Neural crest cell (in vitro differentiated cells): ENCODE results near the gene ODC1. TPM values are rescaled to one million over a fixed set of nuclear protein-coding genes. Genes with fewer than 3 reads are reported as not detected.

Experiments used
- DNase-seq: peaks from one replicate; pipeline ENCODE4 v3.0.0; 2021; ENCODE audit warnings: low read depth, mixed read lengths, low spot score
- H3K27ac Mint-ChIP-seq: one replicate; pipeline ENCODE4 v1.8.0; 2021; ENCODE audit warnings: mild to moderate bottlenecking, mixed read lengths; ENCODE audit not compliant: unreplicated experiment
- H3K27me3 Mint-ChIP-seq: 2 replicates; pipeline ENCODE4 v1.8.0; 2021; ENCODE audit warnings: low read depth, mild to moderate bottlenecking, mixed read lengths
- H3K36me3 Mint-ChIP-seq: 2 replicates; pipeline ENCODE4 v1.8.0; 2021; ENCODE audit warnings: low read depth, mild to moderate bottlenecking, mixed read lengths
- H3K4me1 Mint-ChIP-seq: 2 replicates; pipeline ENCODE4 v1.8.0; 2021; ENCODE audit warnings: mixed read lengths
- H3K4me3 Mint-ChIP-seq: one replicate; pipeline ENCODE4 v1.8.0; 2021; ENCODE audit warnings: mild to moderate bottlenecking, mixed read lengths
- H3K9me3 Mint-ChIP-seq: 2 replicates; pipeline ENCODE4 v1.8.0; 2021; ENCODE audit warnings: mixed read lengths
- total RNA-seq: library from RNA; stranded (reverse); gene quantifications from 2 replicates; pipeline ENCODE4 v1.2.1, GENCODE V29; 2021
- TF ChIP-seq, protein P1 (sequence below): fragments of 200-600 bp; sonication (generic); conservative IDR thresholded peaks from 2 replicates; pipeline ENCODE4 v1.5.0; 2021; ENCODE audit warnings: antibody characterized with exemption, mild to moderate bottlenecking

ODC1 gene
- total RNA-seq, 1 donor from 2014 or later, result 290 TPM

DNA sequence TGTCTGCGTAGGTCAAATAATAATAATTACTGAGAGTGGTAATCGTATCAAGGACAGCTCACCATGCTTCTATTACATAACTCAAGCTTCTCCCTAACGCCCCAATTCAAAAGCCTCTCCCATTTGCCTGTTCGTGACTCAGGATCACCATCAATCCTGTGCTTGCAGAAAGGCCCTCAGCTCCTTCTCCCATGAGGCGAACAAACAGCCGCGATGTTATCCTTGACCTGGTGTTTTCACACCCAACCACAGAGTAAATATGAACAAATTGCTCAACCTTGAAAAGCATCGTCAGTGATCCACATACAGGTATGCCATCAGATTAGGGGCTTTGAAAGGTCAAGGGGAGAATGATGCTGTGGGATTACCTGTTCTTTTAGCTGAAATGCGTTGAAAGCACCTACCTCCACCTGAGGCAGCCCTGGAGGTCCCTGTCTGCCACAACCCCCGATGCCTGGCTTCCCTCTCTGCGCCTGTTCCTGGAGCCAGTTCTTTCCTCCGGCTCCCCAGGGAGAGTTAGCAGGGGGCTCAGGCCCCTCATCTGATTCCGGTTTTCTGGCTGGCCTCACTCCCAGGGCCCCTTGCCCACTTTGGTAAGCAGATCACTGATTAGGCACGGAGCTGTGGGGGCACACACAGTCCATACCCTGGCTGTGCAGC is 39.1 kb upstream of the ODC1 start:
- no peaks in the 10 kb centered on the region for H3K4me1 Mint-ChIP-seq
- peaks cover 2% of the 10 kb centered on the region for H3K36me3 Mint-ChIP-seq
- H3K27me3 Mint-ChIP-seq, result peaks cover 7% of the 10 kb centered on the region
- H3K27ac Mint-ChIP-seq, result no peak overlapping the region
- DNase-seq, result no peak
- H3K4me3 Mint-ChIP-seq, result no peak overlapping the region
- TF ChIP-seq, protein P1, sequence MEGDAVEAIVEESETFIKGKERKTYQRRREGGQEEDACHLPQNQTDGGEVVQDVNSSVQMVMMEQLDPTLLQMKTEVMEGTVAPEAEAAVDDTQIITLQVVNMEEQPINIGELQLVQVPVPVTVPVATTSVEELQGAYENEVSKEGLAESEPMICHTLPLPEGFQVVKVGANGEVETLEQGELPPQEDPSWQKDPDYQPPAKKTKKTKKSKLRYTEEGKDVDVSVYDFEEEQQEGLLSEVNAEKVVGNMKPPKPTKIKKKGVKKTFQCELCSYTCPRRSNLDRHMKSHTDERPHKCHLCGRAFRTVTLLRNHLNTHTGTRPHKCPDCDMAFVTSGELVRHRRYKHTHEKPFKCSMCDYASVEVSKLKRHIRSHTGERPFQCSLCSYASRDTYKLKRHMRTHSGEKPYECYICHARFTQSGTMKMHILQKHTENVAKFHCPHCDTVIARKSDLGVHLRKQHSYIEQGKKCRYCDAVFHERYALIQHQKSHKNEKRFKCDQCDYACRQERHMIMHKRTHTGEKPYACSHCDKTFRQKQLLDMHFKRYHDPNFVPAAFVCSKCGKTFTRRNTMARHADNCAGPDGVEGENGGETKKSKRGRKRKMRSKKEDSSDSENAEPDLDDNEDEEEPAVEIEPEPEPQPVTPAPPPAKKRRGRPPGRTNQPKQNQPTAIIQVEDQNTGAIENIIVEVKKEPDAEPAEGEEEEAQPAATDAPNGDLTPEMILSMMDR, result no peak
- peaks cover 8% of the 10 kb centered on the region for H3K9me3 Mint-ChIP-seq

DNA sequence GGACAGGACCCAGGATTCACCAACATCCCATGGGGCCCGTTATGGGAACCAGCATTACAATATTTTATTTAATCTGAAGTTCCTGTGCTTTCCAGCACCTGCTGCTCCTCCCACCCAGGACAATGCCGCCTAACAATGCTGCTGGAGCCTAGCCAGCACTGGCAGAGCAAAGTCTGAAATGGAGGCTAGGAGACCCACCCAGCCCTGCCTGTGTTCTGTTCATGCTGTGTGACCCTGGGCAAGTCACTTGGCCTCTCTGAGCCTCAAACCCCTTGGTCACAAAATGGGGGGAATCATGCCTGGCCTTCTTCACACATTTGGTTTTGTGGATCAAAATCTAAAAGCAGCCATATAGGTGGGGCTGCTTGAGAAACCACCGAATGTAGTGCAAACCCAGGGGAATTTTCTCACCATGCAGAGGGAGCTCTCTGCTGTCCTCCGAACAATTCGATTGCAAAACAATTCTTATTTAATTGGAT is 38.5 kb upstream of the ODC1 start:
- DNase-seq, result no peak
- TF ChIP-seq, protein P1, result no peak
- peaks cover 8% of the 10 kb centered on the region for H3K9me3 Mint-ChIP-seq

DNA sequence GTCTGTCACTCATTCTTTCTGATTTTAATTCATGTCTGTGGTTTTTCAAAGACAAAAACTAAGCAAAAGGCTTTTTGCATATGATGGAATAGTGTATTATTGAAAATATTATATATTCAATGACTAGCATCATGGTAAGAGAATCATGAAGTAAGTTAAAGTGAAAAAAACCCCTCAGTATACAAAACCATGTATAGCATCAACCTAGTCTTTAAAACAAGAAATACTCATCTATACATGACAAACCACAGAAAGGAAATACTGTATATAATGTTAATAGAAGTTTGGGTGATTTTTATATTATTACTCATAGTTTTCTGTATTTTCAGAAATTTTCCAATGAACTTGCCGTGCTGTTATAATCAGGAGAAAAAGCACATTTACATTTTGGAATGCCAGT is 38.0 kb upstream of the ODC1 start:
- H3K4me3 Mint-ChIP-seq, result no peak overlapping the region
- no peaks in the 10 kb centered on the region for H3K4me1 Mint-ChIP-seq
- H3K36me3 Mint-ChIP-seq, result no peaks in the 10 kb centered on the region
- no peak overlapping the region for H3K27ac Mint-ChIP-seq
- TF ChIP-seq, protein P1, result no peak
- H3K27me3 Mint-ChIP-seq, result peaks cover 13% of the 10 kb centered on the region
- no peak for DNase-seq
- peaks cover 3% of the 10 kb centered on the region for H3K9me3 Mint-ChIP-seq

More for the DNA sequence above, 38.5 kb upstream of the ODC1 start:
- Mint-ChIP-seq H3K4me3 (no peak overlapping the region), H3K4me1 (no peaks in the 10 kb centered on the region), H3K27me3 (peaks cover 9% of the 10 kb centered on the region), H3K27ac (no peak overlapping the region), H3K36me3 (peaks cover 2% of the 10 kb centered on the region)

DNA sequence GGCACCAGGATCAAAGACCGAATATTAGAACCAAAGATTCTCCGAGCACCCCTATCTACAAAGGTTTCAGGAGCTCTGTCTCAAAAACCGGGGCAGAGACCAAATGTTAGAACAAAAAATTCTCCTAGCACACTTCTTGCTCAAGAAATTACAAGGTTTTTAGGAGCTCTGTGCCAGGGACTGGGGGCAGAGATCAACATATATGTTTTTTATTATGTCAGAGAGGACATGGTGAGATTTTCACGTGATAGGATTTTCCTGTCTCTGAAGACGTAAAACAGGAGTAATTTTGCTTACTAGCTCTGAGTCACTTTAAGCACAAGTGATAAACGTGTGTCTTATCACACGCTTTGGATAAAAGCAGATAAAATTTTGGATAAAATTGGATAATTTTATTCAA is 34.8 kb upstream of the ODC1 start:
- no peak for DNase-seq
- TF ChIP-seq, protein P1, result no peak
- Mint-ChIP-seq H3K9me3 (no peaks in the 10 kb centered on the region), H3K4me1 (peaks cover 16% of the 10 kb centered on the region), H3K4me3 (no peak overlapping the region), H3K27me3 (peaks cover 13% of the 10 kb centered on the region), H3K27ac (no peak overlapping the region), H3K36me3 (no peaks in the 10 kb centered on the region)

DNA sequence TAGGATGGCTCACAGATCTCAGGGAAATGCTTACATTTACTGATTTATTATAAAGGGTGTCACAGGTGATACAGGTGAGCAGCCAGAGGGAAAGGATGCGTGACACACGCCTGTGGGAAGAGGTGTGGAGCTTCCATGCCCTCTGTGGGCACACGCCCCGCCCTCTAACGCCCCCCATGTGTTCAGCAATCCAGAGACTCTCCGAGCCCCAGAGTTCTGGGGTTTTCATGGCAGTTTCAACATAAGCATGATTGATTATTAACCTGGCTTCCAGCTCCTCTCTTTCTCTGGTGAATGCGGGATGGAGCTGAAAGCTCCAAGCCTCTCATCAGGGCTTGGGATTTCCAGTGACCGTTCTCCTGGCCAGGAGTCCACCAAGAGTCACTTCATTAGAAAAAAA is 34.3 kb upstream of the ODC1 start:
- H3K4me1 Mint-ChIP-seq, result peaks cover 21% of the 10 kb centered on the region
- H3K4me3 Mint-ChIP-seq, result no peak overlapping the region
- no peaks in the 10 kb centered on the region for H3K36me3 Mint-ChIP-seq
- no peak overlapping the region for H3K27ac Mint-ChIP-seq
- H3K9me3 Mint-ChIP-seq, result no peaks in the 10 kb centered on the region
- TF ChIP-seq, protein P1, result no peak
- no peak for DNase-seq
- peaks cover 13% of the 10 kb centered on the region for H3K27me3 Mint-ChIP-seq
